ENCODE measurements around the gene POLR1B. TPM values are rescaled to one million over a fixed set of nuclear protein-coding genes. Genes with fewer than 3 reads are reported as not detected.
"Not testable (repeated sequence)": the region's sequence is repeated elsewhere in the genome, so short reads cannot be mapped to it uniquely, and the experiment has no call there.

The POLR1B gene
- total RNA-seq, 1 donor from 2014 or later, result 11.7 TPM

DNA sequence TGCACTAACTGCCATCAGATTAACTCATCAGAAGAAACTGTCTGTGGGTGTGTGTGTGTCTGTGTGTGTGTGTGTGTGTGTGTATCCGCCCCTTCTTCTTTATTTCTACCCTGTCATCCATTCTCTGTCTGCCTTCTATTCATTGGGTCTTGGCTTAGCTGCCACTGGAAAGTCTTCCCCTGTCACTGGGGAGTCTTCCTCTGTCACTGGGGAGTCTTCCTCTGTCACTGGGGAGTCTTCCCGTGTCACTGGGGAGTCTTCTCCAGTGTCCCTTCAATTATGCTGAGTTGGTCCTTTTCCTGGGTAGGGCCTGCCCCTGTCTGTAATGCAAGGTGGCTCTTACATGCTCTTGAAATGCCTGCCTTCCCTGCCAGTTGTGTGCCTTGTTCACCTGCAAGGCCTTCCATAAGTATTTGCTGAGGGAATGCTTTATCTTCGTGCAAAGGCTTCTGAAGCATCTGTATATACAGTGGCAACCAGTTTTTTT lies 18.9 kb upstream of the POLR1B start:
- TF ChIP-seq, protein P1, sequence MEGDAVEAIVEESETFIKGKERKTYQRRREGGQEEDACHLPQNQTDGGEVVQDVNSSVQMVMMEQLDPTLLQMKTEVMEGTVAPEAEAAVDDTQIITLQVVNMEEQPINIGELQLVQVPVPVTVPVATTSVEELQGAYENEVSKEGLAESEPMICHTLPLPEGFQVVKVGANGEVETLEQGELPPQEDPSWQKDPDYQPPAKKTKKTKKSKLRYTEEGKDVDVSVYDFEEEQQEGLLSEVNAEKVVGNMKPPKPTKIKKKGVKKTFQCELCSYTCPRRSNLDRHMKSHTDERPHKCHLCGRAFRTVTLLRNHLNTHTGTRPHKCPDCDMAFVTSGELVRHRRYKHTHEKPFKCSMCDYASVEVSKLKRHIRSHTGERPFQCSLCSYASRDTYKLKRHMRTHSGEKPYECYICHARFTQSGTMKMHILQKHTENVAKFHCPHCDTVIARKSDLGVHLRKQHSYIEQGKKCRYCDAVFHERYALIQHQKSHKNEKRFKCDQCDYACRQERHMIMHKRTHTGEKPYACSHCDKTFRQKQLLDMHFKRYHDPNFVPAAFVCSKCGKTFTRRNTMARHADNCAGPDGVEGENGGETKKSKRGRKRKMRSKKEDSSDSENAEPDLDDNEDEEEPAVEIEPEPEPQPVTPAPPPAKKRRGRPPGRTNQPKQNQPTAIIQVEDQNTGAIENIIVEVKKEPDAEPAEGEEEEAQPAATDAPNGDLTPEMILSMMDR (IDR thresholded peaks at IDR 0.05; ENCODE audit: borderline replicate concordance), result no peak
- H3K4me1 ChIP-seq, result no peaks in the 10 kb centered on the region
- no peak overlapping the region for H3K4me3 ChIP-seq
- no peak overlapping the region for H3K27ac ChIP-seq (replicated peaks)
- peaks cover 55% of the 10 kb centered on the region for H3K36me3 ChIP-seq
- H3K27me3 ChIP-seq (ENCODE audit: low read depth), result no peaks in the 10 kb centered on the region
- H3K9me3 ChIP-seq (replicated peaks), result no peaks in the 10 kb centered on the region
- intact Hi-C loops (cut with micrococcal nuclease), result no loop called here
- no peak for DNase-seq

DNA sequence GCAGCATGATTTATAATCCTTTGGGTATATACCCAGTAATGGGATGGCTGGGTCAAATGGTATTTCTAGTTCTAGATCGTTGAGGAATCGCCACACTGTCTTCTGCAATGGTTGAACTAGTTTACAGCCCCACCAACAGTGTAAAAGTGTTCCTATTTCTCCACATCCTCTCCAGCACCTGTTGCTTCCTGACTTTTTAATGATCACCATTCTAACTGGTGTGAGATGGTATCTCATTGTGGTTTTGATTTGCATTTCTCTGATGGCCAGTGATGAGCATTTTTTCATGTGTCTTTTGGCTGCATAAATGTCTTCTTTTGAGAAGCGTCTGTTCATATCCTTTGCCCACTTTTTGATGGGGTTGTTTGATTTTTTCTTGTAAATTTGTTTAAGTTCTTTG lies 18.0 kb upstream of the POLR1B start:
- DNase-seq; H3K9me3 ChIP-seq (replicated peaks); H3K4me1 ChIP-seq; H3K27ac ChIP-seq (replicated peaks); H3K4me3 ChIP-seq; intact Hi-C loops (cut with micrococcal nuclease); H3K27me3 ChIP-seq (ENCODE audit: low read depth): not testable (repeated sequence)
- H3K36me3 ChIP-seq, result peaks cover 56% of the 10 kb centered on the region

DNA sequence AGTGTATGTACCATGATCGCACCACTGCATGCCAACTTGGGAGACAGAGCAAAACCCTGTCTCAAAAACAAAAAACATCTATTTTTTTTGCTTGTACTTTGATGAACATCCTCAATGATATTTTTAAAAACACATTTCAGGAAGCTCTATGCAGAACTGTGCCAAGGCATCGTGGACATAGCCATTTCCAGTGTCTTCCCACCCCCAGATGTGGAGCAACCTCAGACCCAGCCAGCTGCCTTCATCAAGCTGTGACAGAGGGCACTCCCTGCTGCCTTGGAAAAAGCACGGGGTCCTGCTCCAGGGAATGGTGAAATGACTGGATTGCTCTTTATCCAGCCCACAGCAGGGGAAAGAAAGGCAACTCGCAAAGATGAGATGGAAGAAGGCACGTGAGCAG lies 13.7 kb upstream of the POLR1B start:
- DNase-seq, result no peak
- Histone ChIP-seq H3K27ac (replicated peaks) (no peak overlapping the region), H3K36me3 (peaks cover 49% of the 10 kb centered on the region), H3K4me3 (no peak overlapping the region), H3K4me1 (no peaks in the 10 kb centered on the region), H3K9me3 (replicated peaks) (no peaks in the 10 kb centered on the region), H3K27me3 (ENCODE audit: low read depth) (no peaks in the 10 kb centered on the region)
- intact Hi-C loops (cut with micrococcal nuclease), result no loop called here
- TF ChIP-seq, protein P1 (IDR thresholded peaks at IDR 0.05; ENCODE audit: borderline replicate concordance), result no peak

- Histone ChIP-seq H3K4me3 (no peak overlapping the region), H3K36me3 (peaks cover 45% of the 10 kb centered on the region), H3K27me3 (ENCODE audit: low read depth) (no peaks in the 10 kb centered on the region), H3K27ac (replicated peaks) (no peak overlapping the region), H3K9me3 (replicated peaks) (no peaks in the 10 kb centered on the region), H3K4me1 (no peaks in the 10 kb centered on the region)
- no peak for DNase-seq
- intact Hi-C loops (cut with micrococcal nuclease), result no loop called here
- TF ChIP-seq, protein P1 (IDR thresholded peaks at IDR 0.05; ENCODE audit: borderline replicate concordance), result no peak
These were observed 12.5 kb upstream of the POLR1B start for GRCh38 chr2:112529757-112530156.

DNA sequence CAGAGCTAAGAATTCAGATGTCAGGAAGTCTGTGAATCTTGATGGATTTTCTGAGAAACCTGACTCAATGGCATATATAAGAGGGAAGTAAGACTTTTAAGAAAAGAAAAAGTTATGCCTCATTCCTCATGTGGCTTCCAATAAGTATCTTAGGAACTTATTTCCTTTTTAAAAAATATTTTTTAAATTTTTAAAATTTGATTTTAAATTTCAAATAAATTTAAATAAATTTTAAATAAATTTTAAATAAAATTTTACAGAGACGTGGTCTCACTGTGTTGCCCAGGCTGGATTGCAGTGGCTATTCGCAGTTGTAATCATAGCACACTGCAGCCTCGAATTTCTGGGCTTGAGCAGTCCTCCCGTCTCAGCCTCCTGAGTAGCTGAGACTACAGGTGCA lies 11.5 kb upstream of the POLR1B start:
- TF ChIP-seq, protein P1 (IDR thresholded peaks at IDR 0.05; ENCODE audit: borderline replicate concordance), result no peak
- intact Hi-C loops (cut with micrococcal nuclease), result no loop called here
- peaks cover 45% of the 10 kb centered on the region for H3K36me3 ChIP-seq

GRCh38 chr2:112534826-112535225 lies 7.4 kb upstream of the POLR1B start:
- no peak for DNase-seq
- Histone ChIP-seq H3K9me3 (replicated peaks) (no peaks in the 10 kb centered on the region), H3K27ac (replicated peaks) (no peak overlapping the region), H3K36me3 (peaks cover 28% of the 10 kb centered on the region), H3K4me3 (no peak overlapping the region), H3K27me3 (ENCODE audit: low read depth) (no peaks in the 10 kb centered on the region), H3K4me1 (no peaks in the 10 kb centered on the region)
- TF ChIP-seq, protein P1 (IDR thresholded peaks at IDR 0.05; ENCODE audit: borderline replicate concordance), result no peak
- intact Hi-C loops (cut with micrococcal nuclease), result no loop called here

More for the DNA sequence above, 11.5 kb upstream of the POLR1B start:
- Histone ChIP-seq H3K9me3 (replicated peaks) (no peaks in the 10 kb centered on the region), H3K27me3 (ENCODE audit: low read depth) (no peaks in the 10 kb centered on the region), H3K4me3 (no peak overlapping the region), H3K27ac (replicated peaks) (no peak overlapping the region), H3K4me1 (no peaks in the 10 kb centered on the region)
- no peak for DNase-seq

DNA sequence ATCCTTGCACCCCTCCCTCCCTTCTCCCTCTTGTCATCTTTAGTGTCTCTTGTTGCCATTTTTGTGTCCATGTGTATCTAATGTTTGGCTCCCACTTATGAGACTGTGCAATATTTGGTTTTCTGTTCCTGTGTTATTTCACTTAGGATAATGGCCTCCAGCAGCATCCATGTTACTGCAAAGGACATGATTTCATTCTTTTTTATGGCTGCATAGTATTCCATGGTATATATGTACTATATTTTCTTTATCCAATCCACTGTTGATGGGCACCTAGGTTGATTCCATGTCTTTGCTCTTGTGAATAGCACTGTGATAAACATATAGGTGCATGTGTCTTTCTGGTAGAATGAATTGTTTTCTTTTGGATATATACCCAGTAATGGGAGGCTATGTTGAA lies 5.6 kb upstream of the POLR1B start:
- H3K27me3 ChIP-seq (ENCODE audit: low read depth); H3K27ac ChIP-seq (replicated peaks); DNase-seq; H3K4me3 ChIP-seq; H3K4me1 ChIP-seq; H3K9me3 ChIP-seq (replicated peaks); intact Hi-C loops (cut with micrococcal nuclease): not testable (repeated sequence)
- H3K36me3 ChIP-seq, result peaks cover 13% of the 10 kb centered on the region
